NOMO-1 (cell line): ENCODE measurements around the gene DLL4.

Source experiments
- DNase-seq, 2 experiments: peaks; one replicate each; lab custom pipeline; 2025; ENCODE audit not compliant: unreplicated experiment in 2 of 2; lab: John Stamatoyannopoulos, UW

DLL4 gene

GRCh38 chr15:40928821-40929659, at the start of gene DLL4:
DLL4 (plus strand) TSS chr15:40929340; CDS start chr15:40929669, 329 bp downstream.
- peak in 1 of 2 experiments; percentile 45 for DNase-seq

- no peak for DNase-seq
Measured at GRCh38 chr15:40879609-40880008, 49.5 kb upstream of the DLL4 start.

- no peak for DNase-seq
Measured at GRCh38 chr15:40881351-40881750, 47.8 kb upstream of the DLL4 start.

- DNase-seq, result no peak
Measured at GRCh38 chr15:40886586-40886985, 42.6 kb upstream of the DLL4 start.

GRCh38 chr15:40889112-40889511, 40.0 kb upstream of the DLL4 start:
- DNase-seq, result no peak

GRCh38 chr15:40891138-40891537, 38.0 kb upstream of the DLL4 start:
- DNase-seq, result no peak

GRCh38 chr15:40891810-40892446, 37.2 kb upstream of the DLL4 start:
- DNase-seq, result peak; percentile 32 to 59

GRCh38 chr15:40892447-40893012, 36.6 kb upstream of the DLL4 start:
- DNase-seq, result no peak

GRCh38 chr15:40893019-40893670, 36.0 kb upstream of the DLL4 start:
- peak; percentile 51 to 62 for DNase-seq

- peak; percentile 96 to 97 for DNase-seq
Measured at GRCh38 chr15:40893733-40894680, 35.1 kb upstream of the DLL4 start, which contains the start of gene VPS18. VPS18 (plus strand) TSS chr15:40894450; CDS start chr15:40894769, 319 bp downstream.

GRCh38 chr15:40894681-40895448, 34.3 kb upstream of the DLL4 start:
- DNase-seq, result peak; percentile 70 to 81

- DNase-seq, result no peak
Measured at GRCh38 chr15:40899536-40900207, 29.5 kb upstream of the DLL4 start.

- no peak for DNase-seq
Measured at GRCh38 chr15:40900256-40901052, 28.7 kb upstream of the DLL4 start.

GRCh38 chr15:40901053-40901443, 28.1 kb upstream of the DLL4 start:
- DNase-seq, result no peak

- peak; percentile 93 to 98 for DNase-seq
Measured at GRCh38 chr15:40902605-40903561, 26.3 kb upstream of the DLL4 start.

- no peak for DNase-seq
Measured at GRCh38 chr15:40904552-40905201, 24.5 kb upstream of the DLL4 start.
